Sigmoid colon (tissue), 4 donors: ENCODE measurements around the gene HOXA6.

Experiments
- POLR2A ChIP-seq, 2 donors: fragments of 450-650 bp; IDR thresholded peaks; one replicate each; pipeline ENCODE4 v1.6.1; 2016; ENCODE audit warnings: antibody characterized with exemption in 2 of 2, mild to moderate bottlenecking in 2 of 2, moderate library complexity in 2 of 2
- POLR2AphosphoS5 ChIP-seq, 4 donors: sonication (generic); formaldehyde crosslinking; IDR thresholded peaks; one replicate each; pipeline ENCODE4 v1.6.1; 2017; ENCODE audit warnings: antibody characterized with exemption in 4 of 4
- TF ChIP-seq, protein P1 (sequence below), 4 experiments: fragments of 450-650 bp in 3 of 4; fragments of 200-600 bp in 1 of 4; IDR thresholded peaks; one replicate each; pipeline ENCODE4 v1.5.1; 2016 to 2019; ENCODE audit warnings: antibody characterized with exemption in 4 of 4, mild to moderate bottlenecking in 3 of 4, moderate library complexity in 2 of 4

DNA sequence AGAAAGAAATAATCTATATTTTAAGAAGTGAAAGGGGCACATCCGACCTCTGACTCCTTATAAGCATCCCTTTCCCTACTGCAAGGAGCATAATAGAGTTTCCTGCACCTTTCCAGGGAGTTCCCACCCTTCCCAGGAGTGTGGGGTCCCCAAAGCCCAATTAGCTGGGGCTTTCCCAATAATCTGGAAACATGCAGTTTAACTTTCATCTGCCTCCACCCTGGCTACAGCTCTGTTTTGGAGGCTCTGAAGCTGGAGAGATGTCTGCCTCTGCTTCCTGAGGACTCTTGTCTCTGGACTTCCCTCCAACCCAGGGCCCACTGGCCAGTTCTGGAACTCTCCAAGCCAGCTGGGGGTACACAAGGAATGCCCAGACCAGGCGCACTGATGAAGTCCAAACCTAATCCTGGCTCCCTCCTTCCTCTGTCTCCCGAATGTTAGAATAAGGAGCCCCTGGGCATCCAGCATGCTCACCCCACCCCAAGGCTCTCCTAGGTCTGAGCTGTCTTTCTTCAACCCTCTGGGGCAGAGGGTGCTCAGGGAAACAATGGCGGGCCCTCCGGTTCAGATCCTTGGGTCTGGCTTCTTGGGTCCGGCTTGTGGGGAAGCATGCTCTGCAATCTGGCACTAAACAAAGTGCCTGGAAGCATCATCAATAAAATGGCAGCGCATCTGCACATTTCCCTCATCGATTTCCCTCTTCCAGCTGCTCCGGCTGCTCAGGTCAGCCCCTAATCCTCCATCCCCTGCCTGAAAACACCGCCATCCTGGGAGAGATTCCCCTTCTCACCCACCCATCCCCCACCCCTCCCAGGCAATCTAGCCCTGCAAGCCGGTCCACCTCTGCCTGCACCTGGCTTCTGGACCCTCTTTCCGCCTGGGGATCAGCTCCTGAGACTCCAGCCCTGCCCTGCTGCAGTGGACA, 30.4 kb downstream of the HOXA6 start:
- TF ChIP-seq POLR2A (IDR thresholded peaks at IDR 0.05) (no peak), POLR2AphosphoS5 (IDR thresholded peaks at IDR 0.05) (no peak)
- TF ChIP-seq, protein P1, sequence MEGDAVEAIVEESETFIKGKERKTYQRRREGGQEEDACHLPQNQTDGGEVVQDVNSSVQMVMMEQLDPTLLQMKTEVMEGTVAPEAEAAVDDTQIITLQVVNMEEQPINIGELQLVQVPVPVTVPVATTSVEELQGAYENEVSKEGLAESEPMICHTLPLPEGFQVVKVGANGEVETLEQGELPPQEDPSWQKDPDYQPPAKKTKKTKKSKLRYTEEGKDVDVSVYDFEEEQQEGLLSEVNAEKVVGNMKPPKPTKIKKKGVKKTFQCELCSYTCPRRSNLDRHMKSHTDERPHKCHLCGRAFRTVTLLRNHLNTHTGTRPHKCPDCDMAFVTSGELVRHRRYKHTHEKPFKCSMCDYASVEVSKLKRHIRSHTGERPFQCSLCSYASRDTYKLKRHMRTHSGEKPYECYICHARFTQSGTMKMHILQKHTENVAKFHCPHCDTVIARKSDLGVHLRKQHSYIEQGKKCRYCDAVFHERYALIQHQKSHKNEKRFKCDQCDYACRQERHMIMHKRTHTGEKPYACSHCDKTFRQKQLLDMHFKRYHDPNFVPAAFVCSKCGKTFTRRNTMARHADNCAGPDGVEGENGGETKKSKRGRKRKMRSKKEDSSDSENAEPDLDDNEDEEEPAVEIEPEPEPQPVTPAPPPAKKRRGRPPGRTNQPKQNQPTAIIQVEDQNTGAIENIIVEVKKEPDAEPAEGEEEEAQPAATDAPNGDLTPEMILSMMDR (IDR thresholded peaks at IDR 0.05), result no peak
